Trophoblast cell (in vitro differentiated cells and primary cell): Measurements from ENCODE around the gene RNH1.

Source experiments
- DNase-seq, 2 donors: peaks; one replicate each; pipeline ENCODE4 v3.0.0-alpha.2; 2016
- H2AFZ ChIP-seq: 2 replicates; pipeline ENCODE4 v1.6.1; 2013; ENCODE audit warnings: low read length, moderate library complexity, mild to moderate bottlenecking; ENCODE audit not compliant: insufficient read depth, poor library complexity
- H2AK5ac ChIP-seq: 2 replicates; pipeline ENCODE4 v1.6.1; 2013; ENCODE audit warnings: mild to moderate bottlenecking, low read length
- H2BK120ac ChIP-seq: 2 replicates; pipeline ENCODE4 v1.6.1; 2013; ENCODE audit warnings: low read length, mild to moderate bottlenecking, moderate library complexity; ENCODE audit not compliant: insufficient read depth, poor library complexity
- H2BK12ac ChIP-seq: 2 replicates; pipeline ENCODE4 v1.6.1; 2013; ENCODE audit warnings: mild to moderate bottlenecking, low read length, moderate library complexity
- H2BK5ac ChIP-seq: 2 replicates; pipeline ENCODE4 v1.6.1; 2013; ENCODE audit warnings: low read length, low read depth, moderate library complexity, mild to moderate bottlenecking; ENCODE audit not compliant: poor library complexity
- H3K14ac ChIP-seq: 2 replicates; pipeline ENCODE4 v1.6.1; 2013; ENCODE audit warnings: mild to moderate bottlenecking, low read length
- H3K18ac ChIP-seq: 2 replicates; pipeline ENCODE4 v1.6.1; 2013; ENCODE audit warnings: mild to moderate bottlenecking, low read length
- H3K23ac ChIP-seq: 2 replicates; pipeline ENCODE4 v1.6.1; 2013; ENCODE audit warnings: low read length
- H3K27ac ChIP-seq: 2 replicates; pipeline ENCODE4 v1.5.1; 2013; ENCODE audit warnings: low read depth, mild to moderate bottlenecking, inconsistent platforms, low read length, moderate library complexity
- H3K27me3 ChIP-seq: 2 replicates; pipeline ENCODE4 v1.6.1; 2013; ENCODE audit warnings: inconsistent platforms, mild to moderate bottlenecking, low read length, moderate library complexity; ENCODE audit not compliant: insufficient read depth
- H3K36me3 ChIP-seq, 2 experiments: 1 replicate in 1 of 2; 2 replicates in 1 of 2; pipeline ENCODE4 v1.6.1; 2013; ENCODE audit warnings: low read length in 2 of 2, mild to moderate bottlenecking in 2 of 2, moderate library complexity in 1 of 2; ENCODE audit not compliant: insufficient read depth in 2 of 2, control insufficient read depth in 1 of 2
- H3K4ac ChIP-seq: 2 replicates; pipeline ENCODE4 v1.6.1; 2013; ENCODE audit warnings: low read depth, mild to moderate bottlenecking, low read length, moderate library complexity
- H3K4me1 ChIP-seq, 2 experiments: 1 replicate in 1 of 2; 2 replicates in 1 of 2; pipeline ENCODE4 v1.6.1; 2013; ENCODE audit warnings: low read length in 2 of 2, mild to moderate bottlenecking in 2 of 2, moderate library complexity in 1 of 2; ENCODE audit not compliant: insufficient read depth in 2 of 2, control insufficient read depth in 1 of 2
- H3K4me2 ChIP-seq: 2 replicates; pipeline ENCODE4 v1.6.1; 2013; ENCODE audit warnings: inconsistent platforms, mild to moderate bottlenecking, low read length, moderate library complexity
- H3K4me3 ChIP-seq: 2 replicates; pipeline ENCODE4 v1.5.1; 2013; ENCODE audit warnings: mild to moderate bottlenecking, low read depth, low read length, inconsistent platforms
- H3K79me1 ChIP-seq: one replicate; pipeline ENCODE4 v1.6.1; 2013; ENCODE audit warnings: low read length
- H3K79me2 ChIP-seq: 2 replicates; pipeline ENCODE4 v1.6.1; 2013; ENCODE audit warnings: low read length, mild to moderate bottlenecking; ENCODE audit not compliant: control insufficient read depth, insufficient read depth, poor library complexity
- H3K9ac ChIP-seq: 2 replicates; pipeline ENCODE4 v1.6.1; 2013; ENCODE audit warnings: mild to moderate bottlenecking, low read length
- H3K9me3 ChIP-seq: 2 replicates; pipeline ENCODE4 v1.6.1; 2013; ENCODE audit warnings: low read depth, mild to moderate bottlenecking, control low read depth, inconsistent platforms, low read length; ENCODE audit not compliant: insufficient read depth
- H4K12ac ChIP-seq: 2 replicates; pipeline ENCODE4 v1.6.1; 2013; ENCODE audit warnings: low read depth, mild to moderate bottlenecking, low read length, moderate library complexity
- H4K8ac ChIP-seq: 2 replicates; pipeline ENCODE4 v1.6.1; 2013; ENCODE audit warnings: low read depth, mild to moderate bottlenecking, low read length, moderate library complexity
- H4K91ac ChIP-seq: one replicate; pipeline ENCODE4 v1.6.1; 2013; ENCODE audit warnings: low read depth, mild to moderate bottlenecking, low read length, moderate library complexity
- WGBS: extraction: QIAGEN DNeasy Blood & Tissue Kit; methylation state at CpG from one replicate; pipeline ENCODE4 v1.1.7; 2013; ENCODE audit warnings: missing lambda C conversion rate; ENCODE audit not compliant: insufficient read length, insufficient coverage; ENCODE audit errors: extremely low coverage; 5-methylcytosine and 5-hydroxymethylcytosine counted together

The RNH1 gene

DNA sequence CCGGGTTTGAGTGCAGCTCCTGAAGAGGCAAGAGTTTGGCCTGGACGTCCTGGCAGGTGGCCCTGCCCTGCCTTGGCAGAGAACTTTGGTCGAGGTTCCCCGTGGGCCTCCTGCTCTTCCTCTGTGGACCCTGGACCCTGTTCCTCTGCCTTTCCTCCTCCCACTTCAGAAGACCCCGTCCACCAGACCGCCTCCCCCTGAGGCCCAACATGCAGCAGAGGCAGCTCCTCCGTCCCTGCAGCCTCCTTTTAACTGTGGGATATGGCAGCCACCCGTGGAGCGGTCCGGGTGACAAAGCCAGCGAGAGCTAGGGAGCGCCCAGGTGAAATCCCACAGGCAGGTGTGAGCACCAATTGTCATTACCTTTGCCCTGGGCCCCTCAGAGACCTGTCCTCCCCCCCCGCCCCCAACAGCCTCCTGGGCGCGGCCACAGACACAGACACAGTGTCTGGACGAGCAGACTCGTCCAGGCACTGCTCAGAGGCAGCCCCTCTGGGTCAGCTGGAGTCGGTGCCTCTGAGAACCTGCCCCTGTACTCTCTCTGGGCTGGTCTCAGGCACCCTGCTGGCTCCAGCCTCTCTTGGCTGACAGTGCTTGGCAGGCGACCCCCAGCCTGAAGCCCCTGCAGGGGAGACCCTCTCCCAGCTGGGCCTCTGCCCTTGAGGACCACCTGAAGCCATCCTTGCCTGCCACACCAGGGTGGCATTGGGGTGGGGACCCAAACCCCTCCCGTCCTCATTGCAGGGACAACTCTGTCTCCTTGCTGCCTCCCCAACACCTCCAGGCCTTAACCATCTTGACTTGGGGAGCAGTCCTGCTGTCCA is 61.1 kb downstream of the RNH1 start:
- Histone ChIP-seq H2AFZ (peak overlapping the region; percentile 54), H3K4ac (no peak overlapping the region), H2BK120ac (peak overlapping the region; percentile 38), H3K79me1 (peaks cover 21% of the 10 kb centered on the region), H3K27ac (peak overlapping the region; percentile 4), H3K4me2 (no peak overlapping the region), H3K9ac (no peak overlapping the region), H2AK5ac (no peak overlapping the region), H3K14ac (peak overlapping the region; percentile 42), H3K27me3 (no peaks in the 10 kb centered on the region), H3K23ac (no peak overlapping the region), H3K18ac (no peak overlapping the region), H4K8ac (no peak overlapping the region), H2BK12ac (peak overlapping the region; percentile 74), H3K4me1 (peaks cover 18 to 22% of the 10 kb centered on the region in 2 experiments), H3K79me2 (peaks cover 9% of the 10 kb centered on the region), H3K4me3 (no peak overlapping the region), H3K36me3 (no peaks in the 10 kb centered on the region), H4K12ac (no peak overlapping the region), H4K91ac (peak overlapping the region; percentile 20), H3K9me3 (no peaks in the 10 kb centered on the region), H2BK5ac (no peak overlapping the region)
- DNase-seq: no peak
- no CpG with 5 or more reads among the region's 20 CpGs for WGBS
